ENCODE results near the gene PAQR5.

Gene PAQR5

DNA sequence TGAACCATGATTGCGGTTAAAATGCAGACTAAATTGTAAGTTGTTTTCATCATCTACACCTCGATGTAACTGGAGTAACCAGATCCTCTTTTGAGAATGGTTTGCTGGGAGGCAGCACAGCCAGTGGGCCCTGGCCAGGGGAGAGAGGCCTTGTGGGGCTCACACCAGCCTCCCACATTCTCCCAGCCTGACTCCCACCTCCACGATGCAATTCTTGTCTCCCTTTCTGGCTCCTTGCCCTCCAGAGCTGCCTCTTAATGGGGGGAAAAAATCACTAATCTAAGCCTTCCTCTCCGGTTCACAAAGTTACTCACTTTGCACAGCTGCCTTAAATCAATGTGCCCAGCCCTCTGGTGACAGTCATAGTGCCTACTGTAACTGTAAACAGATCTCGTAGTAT, 17.9 kb upstream of the PAQR5 start:
- Histone ChIP-seq H3K9ac (ENCODE audit: low read length) (no peak overlapping the region), H3K9me2 (replicated peaks; ENCODE audit: insufficient read depth, low read length) (no peaks in the 10 kb centered on the region), H3K79me2 (ENCODE audit: insufficient read depth, low read length) (no peaks in the 10 kb centered on the region), H3K27ac (ENCODE audit: low read depth, low read length) (no peak overlapping the region), H2AFZ (ENCODE audit: low read depth, low read length, severe bottlenecking) (no peak overlapping the region), H3K36me3 (ENCODE audit: low read length) (no peaks in the 10 kb centered on the region), H3K4me2 (ENCODE audit: low read depth, low read length, poor library complexity, severe bottlenecking) (no peak overlapping the region), H3F3A (ENCODE audit: insufficient read depth) (no peaks in the 10 kb centered on the region), H3K4me3 (ENCODE audit: insufficient read depth, low read length, poor library complexity, severe bottlenecking) (no peak overlapping the region), H3K9me3 (ENCODE audit: insufficient read depth, low read length) (no peaks in the 10 kb centered on the region), H3K27me3 (ENCODE audit: low read length) (no peaks in the 10 kb centered on the region), H4K20me1 (ENCODE audit: low read depth, low read length) (no peaks in the 10 kb centered on the region)
- no peak for TF ChIP-seq EZH2phosphoT487 (conservative IDR thresholded peaks at IDR 0.05; ENCODE audit: low read length)
- TF ChIP-seq, protein P1, sequence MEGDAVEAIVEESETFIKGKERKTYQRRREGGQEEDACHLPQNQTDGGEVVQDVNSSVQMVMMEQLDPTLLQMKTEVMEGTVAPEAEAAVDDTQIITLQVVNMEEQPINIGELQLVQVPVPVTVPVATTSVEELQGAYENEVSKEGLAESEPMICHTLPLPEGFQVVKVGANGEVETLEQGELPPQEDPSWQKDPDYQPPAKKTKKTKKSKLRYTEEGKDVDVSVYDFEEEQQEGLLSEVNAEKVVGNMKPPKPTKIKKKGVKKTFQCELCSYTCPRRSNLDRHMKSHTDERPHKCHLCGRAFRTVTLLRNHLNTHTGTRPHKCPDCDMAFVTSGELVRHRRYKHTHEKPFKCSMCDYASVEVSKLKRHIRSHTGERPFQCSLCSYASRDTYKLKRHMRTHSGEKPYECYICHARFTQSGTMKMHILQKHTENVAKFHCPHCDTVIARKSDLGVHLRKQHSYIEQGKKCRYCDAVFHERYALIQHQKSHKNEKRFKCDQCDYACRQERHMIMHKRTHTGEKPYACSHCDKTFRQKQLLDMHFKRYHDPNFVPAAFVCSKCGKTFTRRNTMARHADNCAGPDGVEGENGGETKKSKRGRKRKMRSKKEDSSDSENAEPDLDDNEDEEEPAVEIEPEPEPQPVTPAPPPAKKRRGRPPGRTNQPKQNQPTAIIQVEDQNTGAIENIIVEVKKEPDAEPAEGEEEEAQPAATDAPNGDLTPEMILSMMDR (IDR thresholded peaks at IDR 0.05; ENCODE audit: insufficient read depth, low read length, poor library complexity, severe bottlenecking): no peak

DNA sequence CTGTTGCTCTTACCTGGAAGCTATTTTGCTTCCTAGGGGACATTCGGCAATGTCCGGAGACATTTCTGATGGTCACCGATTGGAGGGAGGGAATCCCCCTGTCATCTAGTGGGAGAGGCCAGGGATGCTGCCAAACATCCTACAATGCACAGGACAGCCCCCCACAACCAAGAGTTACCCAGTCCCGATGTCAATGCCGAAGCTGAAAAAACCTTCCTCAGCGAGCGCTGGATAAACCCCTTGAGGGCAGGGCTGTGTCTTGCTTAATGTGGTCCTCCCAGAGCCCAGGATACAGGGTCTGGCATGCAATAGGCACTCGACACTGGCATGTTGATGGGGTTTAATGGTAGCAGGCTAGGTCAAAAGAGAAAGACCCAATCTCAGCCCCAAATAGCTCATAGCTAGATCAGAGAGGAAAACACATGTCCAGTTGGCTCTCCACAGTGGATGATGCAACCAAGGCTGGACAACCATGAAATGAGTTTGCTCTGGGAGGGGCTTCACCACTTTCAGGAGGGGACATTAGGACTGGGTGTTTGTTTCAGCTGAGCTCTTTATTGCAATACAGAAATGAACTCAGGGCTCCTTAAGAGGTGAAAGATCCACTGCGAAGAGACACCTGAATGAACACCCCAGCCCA, 16.5 kb upstream of the PAQR5 start:
- Histone ChIP-seq H3K79me2 (ENCODE audit: insufficient read depth, low read length) (no peaks in the 10 kb centered on the region), H4K20me1 (ENCODE audit: low read depth, low read length) (no peaks in the 10 kb centered on the region), H3K4me3 (ENCODE audit: insufficient read depth, low read length, poor library complexity, severe bottlenecking) (no peak overlapping the region), H3K4me2 (ENCODE audit: low read depth, low read length, poor library complexity, severe bottlenecking) (no peak overlapping the region), H2AFZ (ENCODE audit: low read depth, low read length, severe bottlenecking) (no peak overlapping the region), H3K9me3 (ENCODE audit: insufficient read depth, low read length) (no peaks in the 10 kb centered on the region), H3K27me3 (ENCODE audit: low read length) (no peaks in the 10 kb centered on the region), H3K36me3 (ENCODE audit: low read length) (no peaks in the 10 kb centered on the region), H3K27ac (ENCODE audit: low read depth, low read length) (no peak overlapping the region), H3F3A (ENCODE audit: insufficient read depth) (no peaks in the 10 kb centered on the region), H3K9me2 (replicated peaks; ENCODE audit: insufficient read depth, low read length) (no peaks in the 10 kb centered on the region), H3K9ac (ENCODE audit: low read length) (no peak overlapping the region)
- TF ChIP-seq, protein P1 (IDR thresholded peaks at IDR 0.05; ENCODE audit: insufficient read depth, low read length, poor library complexity, severe bottlenecking): no peak
- no peak for TF ChIP-seq EZH2phosphoT487 (conservative IDR thresholded peaks at IDR 0.05; ENCODE audit: low read length)

DNA sequence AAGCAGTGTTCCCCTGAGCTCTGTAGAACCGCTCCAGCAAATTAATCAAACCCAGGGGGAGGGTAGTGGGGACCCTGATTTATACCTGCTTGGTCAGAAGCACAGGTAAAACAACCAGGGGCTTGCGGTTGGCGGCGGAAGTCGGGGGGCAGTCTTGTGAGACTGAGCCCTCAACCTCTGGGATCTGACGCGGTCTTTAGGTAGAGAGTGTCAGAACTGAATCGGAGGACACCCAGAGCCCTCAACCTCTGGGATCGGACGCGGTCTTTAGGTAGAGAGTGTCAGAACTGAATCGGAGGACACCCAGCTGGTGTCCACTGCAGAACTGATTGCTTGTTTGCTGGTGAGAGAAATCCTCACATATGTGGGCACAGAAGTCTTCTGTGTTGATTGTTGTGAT, 12.9 kb upstream of the PAQR5 start:
- H3K9ac ChIP-seq (ENCODE audit: low read length): no peak overlapping the region
- H3K4me2 ChIP-seq (ENCODE audit: low read depth, low read length, poor library complexity, severe bottlenecking): no peak overlapping the region
- H3K79me2 ChIP-seq (ENCODE audit: insufficient read depth, low read length): no peaks in the 10 kb centered on the region
- no peak overlapping the region for H2AFZ ChIP-seq (ENCODE audit: low read depth, low read length, severe bottlenecking)
- H3K27ac ChIP-seq (ENCODE audit: low read depth, low read length): no peak overlapping the region
- no peaks in the 10 kb centered on the region for H3K36me3 ChIP-seq (ENCODE audit: low read length)
- no peaks in the 10 kb centered on the region for H4K20me1 ChIP-seq (ENCODE audit: low read depth, low read length)
- no peaks in the 10 kb centered on the region for H3K9me3 ChIP-seq (ENCODE audit: insufficient read depth, low read length)
- no peaks in the 10 kb centered on the region for H3F3A ChIP-seq (ENCODE audit: insufficient read depth)
- H3K9me2 ChIP-seq (replicated peaks; ENCODE audit: insufficient read depth, low read length): no peaks in the 10 kb centered on the region
- no peak overlapping the region for H3K4me3 ChIP-seq (ENCODE audit: insufficient read depth, low read length, poor library complexity, severe bottlenecking)
- no peaks in the 10 kb centered on the region for H3K27me3 ChIP-seq (ENCODE audit: low read length)
- no peak for TF ChIP-seq EZH2phosphoT487 (conservative IDR thresholded peaks at IDR 0.05; ENCODE audit: low read length)
- TF ChIP-seq, protein P1 (IDR thresholded peaks at IDR 0.05; ENCODE audit: insufficient read depth, low read length, poor library complexity, severe bottlenecking): no peak
